T-helper 9 cell (primary cell): ENCODE measurements around the gene FAM120A.

ENCODE experiments used
- DNase-seq: peaks from one replicate; pipeline ENCODE4 v3.0.0-alpha.2; 2020

Gene FAM120A

GRCh38 chr9:93513606-93514005 is 62.1 kb downstream of the FAM120A start:
- no peak for DNase-seq

- no peak for DNase-seq
These were observed 65.8 kb downstream of the FAM120A start for GRCh38 chr9:93517331-93517730.

- no peak for DNase-seq
These were observed 69.0 kb downstream of the FAM120A start for GRCh38 chr9:93520523-93520922.

- no peak for DNase-seq
These were observed 71.3 kb downstream of the FAM120A start for GRCh38 chr9:93522736-93523135.

- DNase-seq: no peak
These were observed 72.1 kb downstream of the FAM120A start for GRCh38 chr9:93523518-93524144.

- DNase-seq: no peak
These were observed 74.0 kb downstream of the FAM120A start for GRCh38 chr9:93525476-93525875.

- DNase-seq: no peak
These were observed 79.9 kb downstream of the FAM120A start for GRCh38 chr9:93531374-93531773.

- DNase-seq: no peak
These were observed 80.7 kb downstream of the FAM120A start for GRCh38 chr9:93532141-93532540.

GRCh38 chr9:93533863-93534262 is 82.4 kb downstream of the FAM120A start:
- DNase-seq: no peak

GRCh38 chr9:93536167-93536566 is 84.7 kb downstream of the FAM120A start:
- no peak for DNase-seq

- no peak for DNase-seq
These were observed 85.4 kb downstream of the FAM120A start for GRCh38 chr9:93536874-93537273.

- DNase-seq: no peak
These were observed 88.8 kb downstream of the FAM120A start for GRCh38 chr9:93540305-93540704.

- no peak for DNase-seq
These were observed 89.5 kb downstream of the FAM120A start for GRCh38 chr9:93541005-93541404.

GRCh38 chr9:93541581-93542349 is 90.3 kb downstream of the FAM120A start:
- no peak for DNase-seq

- no peak for DNase-seq
These were observed 91.6 kb downstream of the FAM120A start for GRCh38 chr9:93543117-93543516.

GRCh38 chr9:93546356-93546755 is 94.9 kb downstream of the FAM120A start:
- no peak for DNase-seq

- DNase-seq: no peak
These were observed 98.1 kb downstream of the FAM120A start for GRCh38 chr9:93549611-93550010.

- DNase-seq: no peak
These were observed 101.4 kb downstream of the FAM120A start for GRCh38 chr9:93552923-93553322.

- no peak for DNase-seq
These were observed 103.9 kb downstream of the FAM120A start for GRCh38 chr9:93555370-93555769.

GRCh38 chr9:93557366-93558137 is 106.1 kb downstream of the FAM120A start:
- no peak for DNase-seq

- DNase-seq: no peak
These were observed 107.0 kb downstream of the FAM120A start for GRCh38 chr9:93558503-93558902.

- no peak for DNase-seq
These were observed 109.5 kb downstream of the FAM120A start for GRCh38 chr9:93560991-93561390.

GRCh38 chr9:93562157-93562556 is 110.7 kb downstream of the FAM120A start:
- DNase-seq: no peak

GRCh38 chr9:93565089-93565488 is 113.6 kb downstream of the FAM120A start:
- DNase-seq: no peak
